ENCODE data around the gene DVL1.
A peak's percentile ranks its signal among the peaks of the same experiment; 100 is the strongest.

DVL1 gene

GRCh38 chr1:1354271-1355247, 5.3 kb upstream of the DVL1 start:
- no peak for TF ChIP-seq SUZ12 (IDR thresholded peaks at IDR 0.05; ENCODE audit: extremely low read depth, insufficient read depth, insufficient read length)
- Histone ChIP-seq H3K36me3 (ENCODE audit: insufficient read depth, insufficient read length, low read length) (peaks cover 29% of the 10 kb centered on the region), H3K9me3 (ENCODE audit: insufficient read depth, low read length) (no peaks in the 10 kb centered on the region), H3K9ac (ENCODE audit: insufficient read length, low read depth) (no peak overlapping the region), H3K27me3 (ENCODE audit: insufficient read depth, insufficient read length) (no peaks in the 10 kb centered on the region), H3K4me1 (ENCODE audit: insufficient read depth, insufficient read length) (peaks cover 17% of the 10 kb centered on the region), H3K4me3 (ENCODE audit: insufficient read length, low read depth) (no peak overlapping the region)
- DNase-seq (ENCODE audit: low read depth, low spot score), result no peak

GRCh38 chr1:1353389-1354151, 4.4 kb upstream of the DVL1 start:
- Histone ChIP-seq H3K9ac (ENCODE audit: insufficient read length, low read depth) (peak overlapping the region; percentile 32), H3K4me1 (ENCODE audit: insufficient read depth, insufficient read length) (peaks cover 11% of the 10 kb centered on the region), H3K27me3 (ENCODE audit: insufficient read depth, insufficient read length) (no peaks in the 10 kb centered on the region), H3K9me3 (ENCODE audit: insufficient read depth, low read length) (no peaks in the 10 kb centered on the region), H3K4me3 (ENCODE audit: insufficient read length, low read depth) (no peak overlapping the region), H3K36me3 (ENCODE audit: insufficient read depth, insufficient read length, low read length) (peaks cover 29% of the 10 kb centered on the region)
- no peak for DNase-seq (ENCODE audit: low read depth, low spot score)
- TF ChIP-seq YY1 (IDR thresholded peaks at IDR 0.05; ENCODE audit: insufficient read depth, insufficient read length), result no peak
- TF ChIP-seq SUZ12 (IDR thresholded peaks at IDR 0.05; ENCODE audit: extremely low read depth, insufficient read depth, insufficient read length), result no peak
- no peak for TF ChIP-seq ZNF274 (IDR thresholded peaks at IDR 0.05; ENCODE audit: low read depth, low read length)

- no peak overlapping the region for H3K4me3 ChIP-seq (ENCODE audit: insufficient read length, low read depth)
- H3K9me3 ChIP-seq (ENCODE audit: insufficient read depth, low read length), result no peaks in the 10 kb centered on the region
- TF ChIP-seq ZNF274 (IDR thresholded peaks at IDR 0.05; ENCODE audit: low read depth, low read length) (no peak), SUZ12 (IDR thresholded peaks at IDR 0.05; ENCODE audit: extremely low read depth, insufficient read depth, insufficient read length) (no peak), YY1 (IDR thresholded peaks at IDR 0.05; ENCODE audit: insufficient read depth, insufficient read length) (no peak)
- no peak for DNase-seq (ENCODE audit: low read depth, low spot score)
- H3K4me1 ChIP-seq (ENCODE audit: insufficient read depth, insufficient read length), result peaks cover 11% of the 10 kb centered on the region
- peaks cover 29% of the 10 kb centered on the region for H3K36me3 ChIP-seq (ENCODE audit: insufficient read depth, insufficient read length, low read length)
- no peak overlapping the region for H3K9ac ChIP-seq (ENCODE audit: insufficient read length, low read depth)
- H3K27me3 ChIP-seq (ENCODE audit: insufficient read depth, insufficient read length), result no peaks in the 10 kb centered on the region
Measured at GRCh38 chr1:1352786-1353388, 3.7 kb upstream of the DVL1 start.

GRCh38 chr1:1351511-1352427, 2.6 kb upstream of the DVL1 start:
- Histone ChIP-seq H3K4me3 (ENCODE audit: insufficient read length, low read depth) (no peak overlapping the region), H3K9me3 (ENCODE audit: insufficient read depth, low read length) (no peaks in the 10 kb centered on the region), H3K4me1 (ENCODE audit: insufficient read depth, insufficient read length) (peaks cover 8% of the 10 kb centered on the region), H3K9ac (ENCODE audit: insufficient read length, low read depth) (peak overlapping the region; percentile 51), H3K27me3 (ENCODE audit: insufficient read depth, insufficient read length) (no peaks in the 10 kb centered on the region), H3K36me3 (ENCODE audit: insufficient read depth, insufficient read length, low read length) (peaks cover 29% of the 10 kb centered on the region)
- TF ChIP-seq YY1 (IDR thresholded peaks at IDR 0.05; ENCODE audit: insufficient read depth, insufficient read length) (no peak), SUZ12 (IDR thresholded peaks at IDR 0.05; ENCODE audit: extremely low read depth, insufficient read depth, insufficient read length) (no peak), ZNF274 (IDR thresholded peaks at IDR 0.05; ENCODE audit: low read depth, low read length) (no peak)
- no peak for DNase-seq (ENCODE audit: low read depth, low spot score)

GRCh38 chr1:1348420-1349255, 580 bp downstream of the DVL1 start:
- Histone ChIP-seq H3K9me3 (ENCODE audit: insufficient read depth, low read length) (no peaks in the 10 kb centered on the region), H3K9ac (ENCODE audit: insufficient read length, low read depth) (peak overlapping the region; percentile 87), H3K4me3 (ENCODE audit: insufficient read length, low read depth) (peak overlapping the region; percentile 66), H3K36me3 (ENCODE audit: insufficient read depth, insufficient read length, low read length) (peaks cover 16% of the 10 kb centered on the region), H3K27me3 (ENCODE audit: insufficient read depth, insufficient read length) (no peaks in the 10 kb centered on the region), H3K4me1 (ENCODE audit: insufficient read depth, insufficient read length) (peaks cover 15% of the 10 kb centered on the region)
- no peak for DNase-seq (ENCODE audit: low read depth, low spot score)
- no peak for TF ChIP-seq SUZ12 (IDR thresholded peaks at IDR 0.05; ENCODE audit: extremely low read depth, insufficient read depth, insufficient read length)
- no peak for TF ChIP-seq YY1 (IDR thresholded peaks at IDR 0.05; ENCODE audit: insufficient read depth, insufficient read length)
- no peak for TF ChIP-seq ZNF274 (IDR thresholded peaks at IDR 0.05; ENCODE audit: low read depth, low read length)

All from NT2/D1 (cell line).